KMS-11 (cell line): ENCODE data around the gene HOXA9.

Experiments used
- H2AFZ ChIP-seq: fragments of 200-600 bp; sonication (generic); 2 replicates; pipeline ENCODE4 v1.6.1; 2016; ENCODE audit warnings: antibody characterized with exemption, mixed run types, low read depth
- H3K27ac ChIP-seq: fragments of 200-600 bp; sonication (generic); 2 replicates; pipeline ENCODE4 v1.6.1; 2016; ENCODE audit warnings: mild to moderate bottlenecking, mixed run types
- H3K27me3 ChIP-seq: fragments of 200-600 bp; sonication (generic); 2 replicates; pipeline ENCODE4 v1.6.1; 2017; ENCODE audit warnings: mild to moderate bottlenecking, low read depth, mixed run types, moderate library complexity; ENCODE audit not compliant: insufficient read depth
- H3K36me3 ChIP-seq: fragments of 200-600 bp; sonication (generic); 2 replicates; pipeline ENCODE4 v1.6.1; 2017; ENCODE audit warnings: mild to moderate bottlenecking, mixed run types; ENCODE audit not compliant: insufficient read depth
- H3K4me1 ChIP-seq: fragments of 200-600 bp; sonication (generic); 2 replicates; pipeline ENCODE4 v1.6.1; 2016; ENCODE audit warnings: mild to moderate bottlenecking, low read depth, mixed run types; ENCODE audit not compliant: poor library complexity, severe bottlenecking
- H3K4me2 ChIP-seq: fragments of 200-600 bp; sonication (generic); 2 replicates; pipeline ENCODE4 v1.7.0; 2016; ENCODE audit warnings: mild to moderate bottlenecking, mixed run types
- H3K4me3 ChIP-seq: fragments of 200-600 bp; sonication (generic); IDR thresholded peaks from 2 replicates; pipeline ENCODE4 v1.6.1; 2017; ENCODE audit warnings: low read depth, low read length, mixed read lengths; ENCODE audit not compliant: insufficient read depth
- H3K79me2 ChIP-seq: fragments of 200-600 bp; sonication (generic); 2 replicates; pipeline ENCODE4 v1.6.1; 2016; ENCODE audit warnings: low read depth, mixed run types; ENCODE audit not compliant: insufficient read depth
- H3K9ac ChIP-seq: fragments of 200-600 bp; sonication (generic); 2 replicates; pipeline ENCODE4 v1.6.1; 2016; ENCODE audit warnings: mild to moderate bottlenecking, mixed run types
- H4K20me1 ChIP-seq: fragments of 200-600 bp; sonication (generic); 2 replicates; pipeline ENCODE4 v1.6.1; 2016; ENCODE audit warnings: mild to moderate bottlenecking, mixed run types; ENCODE audit not compliant: insufficient read depth
- CTCF ChIP-seq: fragments of 200-600 bp; sonication (generic); conservative IDR thresholded peaks from 2 replicates; pipeline ENCODE4 v1.6.1; 2017; ENCODE audit warnings: low read depth, mild to moderate bottlenecking, antibody characterized with exemption, low read length, moderate library complexity, mixed read lengths

Gene HOXA9

GRCh38 chr7:27150568-27151340 is 14.6 kb downstream of the HOXA9 start:
- Histone ChIP-seq H3K4me3 (peak overlapping the region; percentile 49), H3K27ac (peak overlapping the region; percentile 67), H3K36me3 (no peaks in the 10 kb centered on the region), H2AFZ (peak overlapping the region; percentile 96), H3K4me2 (peak overlapping the region; percentile 94), H4K20me1 (no peaks in the 10 kb centered on the region), H3K9ac (peak overlapping the region; percentile 76), H3K79me2 (no peaks in the 10 kb centered on the region), H3K4me1 (peaks cover 7% of the 10 kb centered on the region), H3K27me3 (no peaks in the 10 kb centered on the region)
- peak; percentile 79 for TF ChIP-seq CTCF

GRCh38 chr7:27149842-27150567 is 15.3 kb downstream of the HOXA9 start:
- Histone ChIP-seq H4K20me1 (no peaks in the 10 kb centered on the region), H3K27ac (peak overlapping the region; percentile 67), H3K9ac (peak overlapping the region; percentile 76), H3K4me1 (peaks cover 7% of the 10 kb centered on the region), H3K79me2 (no peaks in the 10 kb centered on the region), H3K36me3 (no peaks in the 10 kb centered on the region), H2AFZ (peak overlapping the region; percentile 96), H3K4me2 (peak overlapping the region; percentile 94), H3K4me3 (peak overlapping the region; percentile 49), H3K27me3 (no peaks in the 10 kb centered on the region)
- TF ChIP-seq CTCF, result no peak

GRCh38 chr7:27148756-27149641 is 16.3 kb downstream of the HOXA9 start:
- no peaks in the 10 kb centered on the region for H3K79me2 ChIP-seq
- no peak overlapping the region for H3K27ac ChIP-seq
- H3K4me2 ChIP-seq, result peak overlapping the region; percentile 94; the same call in 1 of the 2 replicates
- no peak overlapping the region for H3K9ac ChIP-seq
- no peaks in the 10 kb centered on the region for H3K27me3 ChIP-seq
- H3K36me3 ChIP-seq, result no peaks in the 10 kb centered on the region
- H3K4me1 ChIP-seq, result peaks cover 7% of the 10 kb centered on the region
- H4K20me1 ChIP-seq, result no peaks in the 10 kb centered on the region
- no peak overlapping the region for H2AFZ ChIP-seq
- H3K4me3 ChIP-seq, result no peak overlapping the region
- TF ChIP-seq CTCF, result no peak

GRCh38 chr7:27148031-27148755 is 17.1 kb downstream of the HOXA9 start:
- Histone ChIP-seq H3K4me1 (peaks cover 7% of the 10 kb centered on the region), H3K4me2 (no peak overlapping the region)

More at GRCh38 chr7:27148031-27148755, 17.1 kb downstream of the HOXA9 start:
- no peaks in the 10 kb centered on the region for H3K79me2 ChIP-seq
- TF ChIP-seq CTCF, result no peak
- no peak overlapping the region for H2AFZ ChIP-seq
- H4K20me1 ChIP-seq, result no peaks in the 10 kb centered on the region
- no peak overlapping the region for H3K27ac ChIP-seq
- H3K36me3 ChIP-seq, result no peaks in the 10 kb centered on the region
- no peaks in the 10 kb centered on the region for H3K27me3 ChIP-seq
- no peak overlapping the region for H3K4me3 ChIP-seq
- H3K9ac ChIP-seq, result no peak overlapping the region
